Measurements from ENCODE around the gene ARFGAP3.

GRCh38 chr22:42892571-42893316, 35.7 kb upstream of the ARFGAP3 start:
- TF ChIP-seq ZNF384 (IDR thresholded peaks at IDR 0.05) (no peak), HDGF (IDR thresholded peaks at IDR 0.05; ENCODE audit: borderline replicate concordance) (no peak), SP1 (IDR thresholded peaks at IDR 0.05) (no peak), FOXM1 (IDR thresholded peaks at IDR 0.05; ENCODE audit: borderline replicate concordance) (no peak), FOXA1 (IDR thresholded peaks at IDR 0.05) (no peak)
